ENCODE data around the gene DPF3. TPM values are rescaled to one million over a fixed set of nuclear protein-coding genes. Genes with fewer than 3 reads are reported as not detected.

Gene DPF3
- total and polyA plus RNA-seq, 2 donors from 2014 or later = 2.3 to 2.8 TPM

- DNase-seq = peak; percentile 55 to 93 (median 76)
- Histone ChIP-seq H3K27me3 (ENCODE audit: control insufficient read depth, insufficient read depth, low read length) (no peaks in the 10 kb centered on the region), H3K9ac (ENCODE audit: low read length in 3 of 3) (no peak overlapping the region), H3K4me1 (ENCODE audit: control insufficient read depth in 2 of 3, insufficient read depth in 2 of 3, low read depth in 1 of 3, low read length in 3 of 3) (peaks cover 6 to 8% (median 7%) of the 10 kb centered on the region in 3 donors), H3K9me3 (ENCODE audit: control insufficient read depth in 2 of 3, insufficient read depth in 1 of 3, low read length in 3 of 3) (no peaks in the 10 kb centered on the region), H3K27ac (ENCODE audit: low read depth in 2 of 2, low read length in 2 of 2) (no peak overlapping the region), H3K4me3 (ENCODE audit: low read length in 3 of 3) (no peak overlapping the region), H3K36me3 (ENCODE audit: control insufficient read depth in 2 of 3, insufficient read depth in 3 of 3, low read length in 3 of 3) (no peaks in the 10 kb centered on the region)
- no peak for FAIRE-seq
- TF ChIP-seq CTCF (IDR thresholded peaks at IDR 0.05; ENCODE audit: borderline replicate concordance, extremely low read depth, insufficient read depth) = no peak
- intact Hi-C loops (cut with DNase I) = no loop called here
Observed at GRCh38 chr14:72615451-72616121, 278.3 kb downstream of the DPF3 start.

- Histone ChIP-seq H3K27me3 (ENCODE audit: control insufficient read depth, insufficient read depth, low read length) (no peaks in the 10 kb centered on the region), H3K4me1 (ENCODE audit: control insufficient read depth in 2 of 3, insufficient read depth in 2 of 3, low read depth in 1 of 3, low read length in 3 of 3) (peaks cover 6 to 8% (median 7%) of the 10 kb centered on the region in 3 donors), H3K9ac (ENCODE audit: low read length in 3 of 3) (no peak overlapping the region), H3K36me3 (ENCODE audit: control insufficient read depth in 2 of 3, insufficient read depth in 3 of 3, low read length in 3 of 3) (no peaks in the 10 kb centered on the region), H3K4me3 (ENCODE audit: low read length in 3 of 3) (no peak overlapping the region), H3K27ac (ENCODE audit: low read depth in 2 of 2, low read length in 2 of 2) (no peak overlapping the region), H3K9me3 (ENCODE audit: control insufficient read depth in 2 of 3, insufficient read depth in 1 of 3, low read length in 3 of 3) (no peaks in the 10 kb centered on the region)
- DNase-seq (peak in 1 of 5 donors; percentile 18), FAIRE-seq (no peak)
- no peak for TF ChIP-seq CTCF (IDR thresholded peaks at IDR 0.05; ENCODE audit: borderline replicate concordance, extremely low read depth, insufficient read depth)
- intact Hi-C loops (cut with DNase I) = no loop called here
Observed at GRCh38 chr14:72614891-72615415, 278.9 kb downstream of the DPF3 start.

GRCh38 chr14:72614365-72614764 is 279.5 kb downstream of the DPF3 start:
- Histone ChIP-seq H3K4me3 (ENCODE audit: low read length in 3 of 3) (no peak overlapping the region), H3K9ac (ENCODE audit: low read length in 3 of 3) (no peak overlapping the region), H3K27me3 (ENCODE audit: control insufficient read depth, insufficient read depth, low read length) (no peaks in the 10 kb centered on the region), H3K9me3 (ENCODE audit: control insufficient read depth in 2 of 3, insufficient read depth in 1 of 3, low read length in 3 of 3) (no peaks in the 10 kb centered on the region), H3K27ac (ENCODE audit: low read depth in 2 of 2, low read length in 2 of 2) (no peak overlapping the region), H3K4me1 (ENCODE audit: control insufficient read depth in 2 of 3, insufficient read depth in 2 of 3, low read depth in 1 of 3, low read length in 3 of 3) (peaks cover 6 to 8% (median 7%) of the 10 kb centered on the region in 3 donors), H3K36me3 (ENCODE audit: control insufficient read depth in 2 of 3, insufficient read depth in 3 of 3, low read length in 3 of 3) (no peaks in the 10 kb centered on the region)
- no peak for FAIRE-seq
- peak in 1 of 5 donors; percentile 16 for DNase-seq
- intact Hi-C loops (cut with DNase I) = no loop called here
- TF ChIP-seq CTCF (IDR thresholded peaks at IDR 0.05; ENCODE audit: borderline replicate concordance, extremely low read depth, insufficient read depth) = no peak
